Activated CD8-positive, alpha-beta memory T cell treated with anti-CD3 and anti-CD28 coated beads, Interleukin-2, amount 10 ng/mL, durations not matched to agents 7 days and 5 days (primary cell): ENCODE data around the gene OBP2A. TPM values are rescaled to one million over a fixed set of nuclear protein-coding genes. Genes with fewer than 3 reads are reported as not detected.

Experiments used
- ATAC-seq: fragments of 150-1000 bp; cut with Tn5 transposase; one replicate; pipeline ENCODE4 v1.10.0; 2021; ENCODE audit warnings: moderate library complexity
- CTCF ChIA-PET: fragments of 350-600 bp; sonication (Branson Sonifier 250); formaldehyde crosslinking; loops from one replicate; lab custom pipeline; 2021; ENCODE audit warnings: antibody characterized with exemption; lab: Charles Lee
- DNase-seq: peaks from one replicate; pipeline ENCODE4 v3.0.0-alpha.2; 2020
- H3K27ac Mint-ChIP-seq: one replicate; pipeline ENCODE4 v1.8.0; 2021; ENCODE audit warnings: mild to moderate bottlenecking, mixed read lengths
- H3K27me3 Mint-ChIP-seq: one replicate; pipeline ENCODE4 v1.8.0; 2021; ENCODE audit warnings: mixed read lengths
- H3K36me3 Mint-ChIP-seq: one replicate; pipeline ENCODE4 v1.8.0; 2021; ENCODE audit warnings: mild to moderate bottlenecking, mixed read lengths
- H3K4me1 Mint-ChIP-seq: one replicate; pipeline ENCODE4 v1.8.0; 2021; ENCODE audit warnings: mixed read lengths
- H3K4me3 Mint-ChIP-seq: one replicate; pipeline ENCODE4 v1.8.0; 2021; ENCODE audit warnings: mild to moderate bottlenecking, moderate library complexity, mixed read lengths
- H3K9me3 Mint-ChIP-seq: one replicate; pipeline ENCODE4 v1.8.0; 2022; ENCODE audit warnings: low read depth, mixed read lengths
- total RNA-seq, 2 experiments: library from RNA; stranded (reverse); gene quantifications; one replicate each; pipeline ENCODE4 v1.2.3, GENCODE V29; 2021

Gene OBP2A
- total RNA-seq, 2 experiments from 2014 or later: not detected

DNA sequence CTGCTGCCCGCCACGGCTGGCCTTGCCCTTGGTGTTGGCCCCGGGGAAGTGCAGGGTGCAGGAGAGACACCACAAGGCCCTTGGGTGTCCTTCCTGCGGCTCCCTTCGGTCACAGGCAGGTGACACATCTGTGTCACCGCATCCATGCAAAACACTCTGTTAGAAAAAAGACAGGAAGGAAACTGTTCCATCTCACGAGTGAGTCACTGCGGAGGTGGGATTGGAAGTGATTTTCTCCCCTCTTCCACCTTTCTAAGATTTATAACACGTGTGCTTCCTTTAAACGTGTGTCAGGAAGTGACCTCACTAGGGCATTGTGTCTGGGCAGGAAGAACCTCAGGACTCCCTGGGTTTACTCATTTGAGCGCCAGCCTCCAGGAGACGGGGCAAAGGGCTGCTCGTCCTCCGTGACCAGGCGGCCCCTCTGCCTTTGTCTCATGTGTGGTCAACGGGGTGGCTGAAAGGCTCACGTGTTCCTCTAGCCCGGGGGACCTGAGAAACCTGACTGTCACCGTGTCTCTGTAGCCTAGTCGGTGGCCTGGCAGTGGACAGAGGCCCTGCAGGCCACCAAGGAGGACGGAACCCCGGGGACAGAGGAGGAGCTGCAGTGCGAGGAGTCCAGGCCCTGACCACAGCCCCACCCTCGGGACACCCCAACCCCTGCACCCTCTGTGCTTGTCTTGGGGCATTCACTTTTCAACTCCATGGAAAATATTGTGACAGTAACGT, 29.6 kb upstream of the OBP2A start:
- ATAC-seq (no peak), DNase-seq (no peak)
- peaks cover 17% of the 10 kb centered on the region for H3K4me1 Mint-ChIP-seq
- H3K27me3 Mint-ChIP-seq: peaks cover 19% of the 10 kb centered on the region
- no peaks in the 10 kb centered on the region for H3K9me3 Mint-ChIP-seq
- no peak overlapping the region for H3K4me3 Mint-ChIP-seq
- H3K27ac Mint-ChIP-seq: no peak overlapping the region
- CTCF ChIA-PET: no interaction called here
- H3K36me3 Mint-ChIP-seq: no peaks in the 10 kb centered on the region

GRCh38 chr9:135517407-135517822, 28.5 kb upstream of the OBP2A start:
- peaks cover 19% of the 10 kb centered on the region for H3K27me3 Mint-ChIP-seq
- no peak overlapping the region for H3K4me3 Mint-ChIP-seq
- CTCF ChIA-PET: no interaction called here
- DNase-seq: peak; percentile 22
- H3K27ac Mint-ChIP-seq: no peak overlapping the region
- H3K4me1 Mint-ChIP-seq: peaks cover 8% of the 10 kb centered on the region
- no peak for ATAC-seq
- no peaks in the 10 kb centered on the region for H3K36me3 Mint-ChIP-seq
- H3K9me3 Mint-ChIP-seq: no peaks in the 10 kb centered on the region

DNA sequence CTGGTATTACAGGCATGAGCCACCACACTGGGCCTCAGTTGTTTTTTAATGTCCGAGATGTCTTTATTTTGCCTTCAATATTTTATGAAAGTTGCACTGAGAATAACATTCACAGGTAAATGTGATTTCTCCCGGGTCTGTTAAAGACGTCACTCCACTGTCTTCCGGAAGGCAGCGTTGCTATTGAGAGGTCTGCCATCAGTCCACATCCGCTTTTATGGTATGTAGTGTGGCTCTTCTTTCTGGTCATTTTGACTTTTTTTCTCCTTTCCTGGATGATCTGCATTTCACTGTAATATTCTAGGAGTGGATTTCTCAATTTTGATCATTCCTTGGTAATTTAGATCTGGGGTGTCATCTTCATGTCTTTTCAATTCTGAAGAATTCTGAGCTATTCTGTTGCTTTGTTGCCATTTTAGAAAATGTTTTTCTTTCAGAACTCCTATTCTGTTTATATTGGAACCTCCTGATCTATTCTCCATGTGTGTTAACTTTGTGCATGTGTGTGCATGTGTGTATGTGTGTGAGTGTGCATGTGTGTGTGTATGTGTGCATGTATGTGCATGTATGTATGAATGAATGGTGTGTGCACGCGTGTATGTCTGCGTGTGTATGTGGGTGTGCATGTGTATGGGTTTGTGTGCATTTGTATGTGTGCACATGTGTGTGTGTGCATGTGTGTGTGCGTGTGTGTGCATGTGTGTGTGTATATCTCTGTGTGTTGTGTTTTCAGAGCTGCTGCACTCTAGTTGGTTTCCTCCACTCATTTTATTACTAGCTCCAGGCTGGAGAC, 26.6 kb upstream of the OBP2A start:
- H3K27ac Mint-ChIP-seq: no peak overlapping the region
- no peaks in the 10 kb centered on the region for H3K36me3 Mint-ChIP-seq
- H3K4me1 Mint-ChIP-seq: peaks cover 7% of the 10 kb centered on the region
- H3K4me3 Mint-ChIP-seq: no peak overlapping the region
- no peaks in the 10 kb centered on the region for H3K9me3 Mint-ChIP-seq
- DNase-seq (no peak), ATAC-seq (no peak)
- H3K27me3 Mint-ChIP-seq: peaks cover 19% of the 10 kb centered on the region
- CTCF ChIA-PET: no interaction called here

- peak; percentile 21 for DNase-seq
- peaks cover 5% of the 10 kb centered on the region for H3K4me1 Mint-ChIP-seq
- H3K27me3 Mint-ChIP-seq: peaks cover 19% of the 10 kb centered on the region
- no peak within 1 kb of the TSS for H3K27ac Mint-ChIP-seq
- CTCF ChIA-PET: no interaction called here
- H3K36me3 Mint-ChIP-seq: no peaks in the 10 kb centered on the region
- no peak for ATAC-seq
- no peaks in the 10 kb centered on the region for H3K9me3 Mint-ChIP-seq
- H3K4me3 Mint-ChIP-seq: no peak within 1 kb of the TSS
These were observed 24.9 kb upstream of the OBP2A start, which contains the start of gene LCN1 for GRCh38 chr9:135520916-135521607. LCN1 (plus strand) TSS chr9:135521440; CDS start chr9:135521498, 58 bp downstream.

- H3K4me1 Mint-ChIP-seq: no peaks in the 10 kb centered on the region
- peaks cover 19% of the 10 kb centered on the region for H3K27me3 Mint-ChIP-seq
- CTCF ChIA-PET: no interaction called here
- no peaks in the 10 kb centered on the region for H3K36me3 Mint-ChIP-seq
- ATAC-seq (no peak), DNase-seq (peak; percentile 19)
- no peak overlapping the region for H3K4me3 Mint-ChIP-seq
- no peak overlapping the region for H3K27ac Mint-ChIP-seq
- H3K9me3 Mint-ChIP-seq: no peaks in the 10 kb centered on the region
These were observed 24.3 kb upstream of the OBP2A start for GRCh38 chr9:135521608-135522095.

GRCh38 chr9:135522137-135522877, 23.6 kb upstream of the OBP2A start:
- CTCF ChIA-PET: no interaction called here
- ATAC-seq (no peak), DNase-seq (peak; percentile 38)
- no peak overlapping the region for H3K27ac Mint-ChIP-seq
- H3K9me3 Mint-ChIP-seq: no peaks in the 10 kb centered on the region
- H3K4me1 Mint-ChIP-seq: no peaks in the 10 kb centered on the region
- H3K4me3 Mint-ChIP-seq: no peak overlapping the region
- peaks cover 18% of the 10 kb centered on the region for H3K27me3 Mint-ChIP-seq
- H3K36me3 Mint-ChIP-seq: no peaks in the 10 kb centered on the region

DNA sequence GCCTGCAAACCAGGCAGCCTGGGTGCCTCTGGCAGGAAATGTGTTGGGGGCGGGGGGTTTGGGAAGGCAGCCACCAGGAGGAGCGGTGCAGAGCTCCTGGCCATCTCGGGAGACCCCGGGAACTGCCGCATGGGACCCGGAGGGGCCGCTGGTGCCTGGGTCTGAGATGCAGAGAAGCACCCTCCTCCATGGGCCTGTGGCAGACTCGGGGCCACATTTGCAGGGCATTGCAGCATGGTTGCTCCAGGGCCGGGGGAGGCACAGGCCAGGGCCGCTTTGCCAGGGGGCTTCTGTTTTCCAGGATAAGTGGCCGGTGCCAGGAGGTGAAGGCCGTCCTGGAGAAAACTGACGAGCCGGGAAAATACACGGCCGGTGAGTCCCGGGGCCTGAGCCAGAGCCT, 23.0 kb upstream of the OBP2A start:
- no peak overlapping the region for H3K27ac Mint-ChIP-seq
- DNase-seq (peak; percentile 18), ATAC-seq (no peak)
- CTCF ChIA-PET: no interaction called here
- no peak overlapping the region for H3K4me3 Mint-ChIP-seq
- peaks cover 14% of the 10 kb centered on the region for H3K27me3 Mint-ChIP-seq
- no peaks in the 10 kb centered on the region for H3K36me3 Mint-ChIP-seq
- H3K9me3 Mint-ChIP-seq: no peaks in the 10 kb centered on the region
- no peaks in the 10 kb centered on the region for H3K4me1 Mint-ChIP-seq

DNA sequence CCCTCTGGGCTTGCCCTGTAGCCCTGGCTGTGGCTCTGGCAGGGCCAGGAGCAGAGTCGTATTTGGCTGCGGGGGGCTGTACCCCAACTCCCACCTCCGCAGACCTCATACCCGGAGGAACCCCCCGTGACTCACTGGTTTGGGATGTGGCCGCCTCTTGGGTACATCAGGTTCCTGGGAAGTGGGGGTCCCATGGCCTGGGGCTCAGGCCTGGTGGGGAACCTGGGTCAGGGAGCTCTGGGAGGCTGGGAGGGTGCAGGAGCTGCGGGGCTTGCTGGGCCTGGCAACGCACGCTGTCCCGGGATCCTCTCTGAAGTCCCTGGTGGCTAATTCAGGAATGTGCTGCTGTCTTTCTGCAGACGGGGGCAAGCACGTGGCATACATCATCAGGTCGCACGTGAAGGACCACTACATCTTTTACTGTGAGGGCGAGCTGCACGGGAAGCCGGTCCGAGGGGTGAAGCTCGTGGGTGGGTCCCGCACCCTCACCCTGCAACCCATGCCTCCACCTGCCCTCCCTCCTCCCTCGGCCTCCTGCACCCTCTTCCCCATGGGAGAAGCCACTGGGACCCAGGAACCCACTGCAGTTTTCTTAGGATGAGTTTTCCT, 22.3 kb upstream of the OBP2A start:
- CTCF ChIA-PET: no interaction called here
- H3K27ac Mint-ChIP-seq: no peak overlapping the region

GRCh38 chr9:135524130-135524861, 21.6 kb upstream of the OBP2A start:
- CTCF ChIA-PET: no interaction called here

More for the DNA sequence above, 22.3 kb upstream of the OBP2A start:
- H3K4me1 Mint-ChIP-seq: peaks cover 5% of the 10 kb centered on the region
- H3K4me3 Mint-ChIP-seq: no peak overlapping the region
- H3K9me3 Mint-ChIP-seq: no peaks in the 10 kb centered on the region
- DNase-seq (peak; percentile 21), ATAC-seq (no peak)
- peaks cover 8% of the 10 kb centered on the region for H3K27me3 Mint-ChIP-seq
- H3K36me3 Mint-ChIP-seq: no peaks in the 10 kb centered on the region

GRCh38 chr9:135525241-135526088, 20.5 kb upstream of the OBP2A start:
- Mint-ChIP-seq H3K4me3 (no peak overlapping the region), H3K4me1 (peaks cover 19% of the 10 kb centered on the region), H3K27me3 (peaks cover 2% of the 10 kb centered on the region), H3K27ac (no peak overlapping the region), H3K9me3 (no peaks in the 10 kb centered on the region), H3K36me3 (peaks cover 4% of the 10 kb centered on the region)
- no peak for ATAC-seq
- CTCF ChIA-PET: no interaction called here
- DNase-seq: peak; percentile 23

More at GRCh38 chr9:135524130-135524861, 21.6 kb upstream of the OBP2A start:
- no peak for ATAC-seq
- Mint-ChIP-seq H3K27ac (no peak overlapping the region), H3K9me3 (no peaks in the 10 kb centered on the region), H3K27me3 (peaks cover 7% of the 10 kb centered on the region), H3K4me1 (peaks cover 8% of the 10 kb centered on the region), H3K36me3 (peaks cover 2% of the 10 kb centered on the region), H3K4me3 (no peak overlapping the region)
- DNase-seq: peak; percentile 35

GRCh38 chr9:135526089-135526729, 19.7 kb upstream of the OBP2A start:
- Mint-ChIP-seq H3K27me3 (peaks cover 2% of the 10 kb centered on the region), H3K9me3 (no peaks in the 10 kb centered on the region), H3K27ac (no peak overlapping the region), H3K36me3 (peaks cover 4% of the 10 kb centered on the region), H3K4me1 (peaks cover 26% of the 10 kb centered on the region), H3K4me3 (no peak overlapping the region)
- ATAC-seq: no peak
- CTCF ChIA-PET: no interaction called here
- no peak for DNase-seq
